A172 (cell line): Measurements from ENCODE around the gene RNF157. TPM values are rescaled to one million over a fixed set of nuclear protein-coding genes. Genes with fewer than 3 reads are reported as not detected.
A peak's percentile ranks its signal among the peaks of the same experiment; 100 is the strongest.

Experiments
- DNase-seq: peaks from one replicate; pipeline ENCODE4 v3.0.0-alpha.2; 2015; ENCODE audit warnings: low spot score
- total RNA-seq: library from RNA; depleted of rRNA; stranded (reverse); fragments of >200 nt; shearing (Covaris generic); gene quantifications from 2 replicates; pipeline ENCODE4 v1.2.3, GENCODE V29; 2014

RNF157 gene
- total RNA-seq, 1 experiment from 2014 or later, result 8.3 TPM

DNA sequence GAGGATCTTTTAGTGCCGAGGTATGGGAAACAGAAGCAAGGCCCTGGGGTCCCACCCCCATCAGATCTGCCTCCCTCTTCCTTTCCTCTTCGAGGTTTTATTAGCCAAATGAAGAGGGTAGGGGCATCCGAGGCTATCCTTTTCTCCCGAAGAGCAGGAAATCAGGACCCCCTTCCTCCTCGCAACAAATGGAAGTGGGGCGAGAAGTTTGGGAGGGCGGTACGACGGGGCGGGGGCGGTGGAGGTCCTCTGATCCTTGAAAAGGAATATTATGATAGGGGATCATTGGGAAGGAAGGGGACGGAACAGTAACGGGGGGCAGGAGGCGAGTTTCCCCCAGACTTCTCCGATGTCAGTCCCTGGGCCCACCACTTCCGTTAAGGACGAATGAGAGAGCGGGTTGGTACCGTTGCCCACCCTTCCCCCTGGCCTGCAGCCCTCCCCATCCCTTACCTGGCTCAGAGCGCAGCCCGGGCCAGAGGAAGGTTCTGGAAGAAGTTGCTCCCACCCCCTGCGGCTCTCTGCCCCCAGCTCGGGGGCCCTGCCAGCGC, 99.6 kb downstream of the RNF157 start:
- DNase-seq, result no peak

DNA sequence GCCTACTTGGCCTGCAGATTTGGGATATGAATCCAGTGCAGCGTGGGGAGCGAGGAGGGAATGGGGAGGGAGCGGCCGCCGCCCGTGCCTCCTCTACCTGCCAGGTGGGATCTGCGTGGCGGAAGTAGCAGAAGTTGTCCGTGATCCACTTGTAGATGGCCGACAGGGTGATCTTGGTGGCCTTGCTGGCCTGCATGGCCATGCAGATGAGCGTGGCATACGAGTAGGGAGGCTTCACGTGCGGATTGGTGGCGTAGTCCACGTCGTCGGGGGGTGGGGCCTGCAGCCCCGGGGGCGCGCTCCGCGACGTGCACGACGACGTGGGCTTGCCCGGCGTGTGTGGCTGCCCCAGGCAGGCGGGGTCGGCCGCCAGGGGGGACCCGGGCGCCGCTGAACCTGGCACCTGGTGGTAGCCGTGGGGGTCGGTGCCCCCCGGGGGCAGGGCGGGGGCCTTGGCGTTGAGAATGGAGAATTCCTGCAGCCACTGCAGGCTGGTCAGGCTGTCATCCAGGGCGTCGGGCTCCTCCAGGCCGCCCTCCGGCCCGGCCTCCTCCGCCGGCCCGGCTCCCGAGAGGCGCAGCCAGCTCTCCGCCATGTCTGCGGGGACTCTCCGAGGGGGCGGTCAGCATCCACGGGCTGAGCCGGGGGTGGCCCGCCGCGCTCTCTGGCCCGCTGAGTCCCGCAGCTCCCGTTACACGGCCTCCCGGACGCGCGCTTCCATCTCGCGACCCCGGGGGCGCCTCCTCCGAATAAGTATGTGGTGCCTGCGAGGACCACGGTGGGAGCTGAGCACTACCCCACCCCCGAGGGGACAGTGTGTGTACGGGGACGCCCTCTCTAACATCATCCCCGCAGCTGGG, 100.3 kb downstream of the RNF157 start:
- DNase-seq, result no peak

DNA sequence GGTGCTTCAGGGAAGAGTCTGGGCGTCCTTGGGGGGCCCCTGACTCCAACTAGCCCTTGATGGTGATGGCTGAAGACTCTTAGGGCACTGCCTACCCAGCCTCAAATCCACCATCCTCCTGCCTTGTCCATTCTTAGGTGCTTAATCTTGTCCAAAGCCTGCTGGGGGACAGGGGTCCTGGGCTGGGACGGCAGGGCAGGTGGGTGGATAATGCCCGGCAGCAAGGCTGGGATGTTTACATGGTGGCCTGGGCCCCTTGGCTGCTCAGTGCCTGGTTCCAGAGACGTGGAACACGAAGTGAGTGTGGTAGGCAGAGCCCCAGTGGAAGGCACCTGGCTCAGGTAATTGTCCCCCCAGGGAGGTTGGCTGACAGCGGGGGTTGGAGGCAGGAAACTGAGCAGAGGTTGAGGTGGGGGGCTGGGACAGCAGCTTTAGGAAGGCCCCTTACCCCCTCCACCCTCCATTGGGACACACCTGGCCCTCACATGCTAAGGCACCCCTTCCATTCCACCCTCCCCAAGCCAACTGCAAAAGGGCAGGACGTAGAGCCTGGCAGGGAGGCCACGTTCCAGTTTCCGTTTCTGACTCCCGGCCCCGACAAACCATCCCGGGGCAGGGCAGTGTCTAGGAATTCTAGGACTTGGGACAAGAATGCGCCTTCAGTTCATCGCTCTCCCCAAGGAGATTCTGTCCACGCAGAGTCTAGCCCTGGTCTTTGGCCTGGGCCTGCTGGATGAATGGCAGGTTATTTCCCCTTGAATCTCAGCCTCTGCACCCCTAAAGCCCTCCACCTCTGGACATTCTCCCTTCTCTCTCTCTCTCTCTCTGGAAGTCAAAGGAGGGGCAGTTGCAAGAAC, 101.2 kb downstream of the RNF157 start:
- no peak for DNase-seq

DNA sequence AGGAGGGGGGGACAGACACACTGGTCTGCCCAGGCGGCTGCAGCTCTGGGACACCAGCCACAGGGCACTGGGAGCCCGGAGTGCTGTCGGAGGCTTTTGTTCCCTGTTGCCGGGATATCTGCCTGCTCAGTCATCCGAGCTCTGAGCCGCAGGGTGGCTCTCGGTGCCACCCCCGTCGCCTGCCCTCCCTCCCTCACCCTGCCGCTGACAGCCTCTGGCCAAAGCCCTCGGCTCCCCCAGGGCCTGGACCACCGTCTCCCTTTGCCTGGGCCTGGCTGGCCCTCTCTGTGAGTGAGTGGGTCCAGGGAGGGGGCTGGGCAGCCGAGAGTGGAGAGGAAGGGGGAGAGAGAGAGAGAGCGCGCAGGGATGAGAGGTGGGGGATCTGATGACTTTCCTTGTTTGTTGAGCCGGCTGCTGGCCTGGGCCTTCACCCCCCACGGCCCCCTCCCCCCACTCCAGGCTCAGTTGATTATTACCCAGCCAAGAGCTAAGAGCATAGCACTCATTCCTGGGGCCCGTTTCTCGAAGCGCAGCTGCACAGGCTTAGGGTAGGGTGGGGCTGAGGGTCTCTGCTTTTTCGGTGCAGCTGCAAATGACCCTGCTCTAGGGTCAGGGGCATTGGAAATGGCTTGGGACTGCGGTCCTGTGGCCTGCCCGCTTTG, 101.9 kb downstream of the RNF157 start:
- DNase-seq, result no peak

DNA sequence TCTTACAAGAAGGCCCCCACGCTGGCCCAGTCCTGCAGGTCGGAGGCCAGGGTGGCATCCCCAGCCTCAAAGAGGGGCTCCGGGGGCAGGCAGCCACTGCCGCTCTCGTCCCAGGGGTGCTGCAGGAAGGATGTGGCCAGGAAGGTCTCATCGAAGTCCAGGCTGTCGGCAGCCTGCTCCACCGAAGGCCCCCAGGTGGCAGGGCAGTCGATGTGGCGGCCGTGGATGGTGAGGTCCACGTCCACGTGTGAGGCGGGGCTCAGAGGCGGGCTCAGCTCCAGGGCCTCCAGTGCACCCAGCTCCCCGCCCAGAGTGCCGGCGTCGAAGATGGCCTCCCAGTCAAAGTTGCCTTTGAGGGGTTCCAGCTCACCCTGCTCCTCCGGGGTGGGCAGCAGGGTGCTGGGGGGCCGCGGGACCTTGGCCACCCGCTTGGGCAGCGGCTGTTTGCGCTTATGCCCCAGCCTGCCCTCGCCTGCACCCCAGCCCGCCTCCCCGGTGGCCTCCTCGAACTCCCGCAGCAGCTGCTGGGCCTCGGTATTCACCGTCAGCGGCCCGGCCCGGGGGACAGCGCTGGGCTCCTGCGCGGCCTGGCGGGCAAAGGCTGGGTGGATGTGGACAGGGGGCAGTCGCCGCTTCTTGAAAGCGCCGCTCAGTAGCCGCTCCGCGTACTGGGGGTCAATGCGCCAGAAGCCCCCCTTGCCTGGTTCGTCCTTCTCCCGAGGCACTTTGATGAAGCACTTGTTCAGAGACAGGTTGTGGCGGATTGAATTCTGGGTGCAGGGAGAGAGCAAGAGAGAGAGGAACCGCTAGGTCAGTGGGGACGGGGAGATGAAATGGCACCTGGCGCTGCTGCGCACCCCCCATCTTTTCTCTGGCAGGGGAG, 102.7 kb downstream of the RNF157 start:
- no peak for DNase-seq

DNA sequence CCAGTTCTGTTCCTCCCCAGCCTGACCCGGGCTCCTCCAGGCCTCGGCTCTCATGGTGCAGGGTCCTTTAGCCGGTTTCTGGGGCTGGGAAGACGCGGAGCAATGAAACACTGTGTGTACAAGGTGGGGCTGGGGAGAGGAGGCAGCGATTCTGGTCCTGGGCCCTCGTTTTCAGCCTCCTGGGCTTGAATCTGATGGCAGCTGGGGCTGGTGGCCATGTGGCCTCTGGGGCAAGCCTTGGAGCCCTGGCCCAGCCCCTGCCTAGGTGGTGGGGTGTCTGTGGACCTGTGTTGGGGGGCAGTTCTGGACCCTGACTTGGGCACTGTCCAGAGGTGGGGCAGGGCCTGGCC, 103.3 kb downstream of the RNF157 start:
- DNase-seq, result no peak

DNA sequence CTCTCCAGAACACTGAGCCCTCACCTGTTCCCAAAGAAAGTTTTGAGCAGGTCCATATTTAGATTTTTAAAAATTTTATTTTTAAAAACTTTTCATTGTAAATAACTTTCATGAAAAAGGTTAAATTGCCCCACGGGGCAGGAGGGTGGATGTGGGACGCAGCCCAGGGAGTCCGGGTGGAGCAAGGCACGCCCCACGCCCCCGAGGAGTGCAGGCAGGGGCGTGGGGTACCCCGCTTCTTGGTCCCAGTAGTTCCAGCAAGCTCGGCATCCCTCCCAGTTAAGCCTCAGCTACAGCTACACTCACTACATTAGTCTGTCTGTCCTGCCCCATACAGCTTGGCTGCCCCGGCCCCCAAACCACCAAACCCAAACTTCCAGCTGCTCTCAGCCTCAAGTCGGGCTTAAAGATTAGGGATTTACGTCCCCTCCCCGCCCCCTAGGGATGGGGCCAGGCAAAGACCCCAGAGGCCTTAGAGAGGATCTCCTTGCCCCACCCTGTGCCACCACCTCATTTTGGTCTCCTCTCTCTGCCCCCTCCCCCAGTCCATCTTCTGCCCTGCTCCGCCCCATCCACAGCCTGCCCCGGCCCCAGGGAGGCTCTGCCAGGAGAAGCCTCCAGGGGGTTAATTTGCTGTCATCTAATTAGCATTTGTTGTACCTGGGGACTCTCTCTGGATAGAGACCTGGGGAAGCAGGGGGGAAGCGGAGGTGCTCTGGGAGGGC, 103.9 kb downstream of the RNF157 start:
- DNase-seq, result no peak

DNA sequence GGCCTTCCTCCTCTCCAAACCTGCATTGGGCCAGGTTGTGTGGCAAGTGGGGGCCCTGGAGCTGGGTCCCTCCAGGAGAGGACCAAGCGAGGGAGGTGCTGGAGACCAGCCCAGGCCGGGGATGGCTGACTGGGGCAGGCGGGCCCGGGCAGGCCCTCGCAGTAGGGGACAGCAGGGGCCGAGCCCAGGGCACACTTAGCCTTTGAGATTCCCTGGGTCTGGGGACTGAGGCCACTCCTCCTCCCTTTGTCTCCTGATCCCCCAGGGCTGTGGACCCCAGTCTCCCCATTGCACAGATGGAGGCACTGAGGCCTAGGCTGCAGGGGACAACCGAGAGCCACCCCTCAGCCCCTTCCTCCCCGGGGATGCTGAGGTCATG, 104.5 kb downstream of the RNF157 start:
- DNase-seq, result no peak

DNA sequence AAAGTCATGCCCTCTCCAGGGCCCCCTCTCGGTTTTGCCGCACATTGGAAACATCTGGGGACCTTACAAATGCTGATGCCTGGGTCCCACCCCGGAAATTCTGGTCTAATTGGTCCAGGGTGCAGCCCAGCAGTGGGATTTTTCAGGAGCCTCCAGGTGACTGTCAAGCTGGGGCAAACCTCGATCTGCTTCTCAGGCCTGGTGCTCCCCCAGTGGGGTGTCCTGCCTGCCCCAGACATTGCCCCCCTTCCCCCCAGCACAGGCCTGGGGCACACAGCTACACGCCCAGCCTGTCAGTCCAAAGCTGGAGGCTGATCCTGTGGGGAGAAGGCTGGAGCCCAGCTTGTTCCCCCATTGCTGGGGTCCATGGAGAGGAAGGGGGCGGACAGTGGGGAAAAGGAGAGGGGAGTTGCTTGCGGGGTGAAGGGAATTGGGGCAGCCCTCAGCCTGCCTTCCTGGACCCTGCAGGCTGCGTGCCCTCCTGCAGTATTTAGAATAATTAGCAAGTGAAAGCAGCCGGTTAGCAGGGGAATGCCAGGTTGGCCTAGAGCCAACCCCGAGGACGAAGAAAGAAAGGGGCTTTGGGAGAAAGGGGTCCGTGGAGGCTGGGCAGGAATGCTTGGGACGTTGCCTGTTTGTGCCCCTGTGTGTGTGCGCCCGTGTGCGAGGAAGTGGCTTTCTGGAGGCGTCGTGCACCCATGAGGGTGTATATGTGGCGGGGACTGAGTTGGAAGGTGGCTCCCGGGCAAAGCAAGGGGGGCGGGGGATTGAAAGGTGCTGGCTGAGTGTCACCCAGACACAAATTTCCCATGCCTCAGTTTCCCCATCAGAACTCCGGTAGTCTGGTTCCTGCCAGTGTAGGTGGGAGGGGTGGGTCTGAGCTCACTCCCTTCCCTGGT, 105.1 kb downstream of the RNF157 start:
- DNase-seq, result no peak

DNA sequence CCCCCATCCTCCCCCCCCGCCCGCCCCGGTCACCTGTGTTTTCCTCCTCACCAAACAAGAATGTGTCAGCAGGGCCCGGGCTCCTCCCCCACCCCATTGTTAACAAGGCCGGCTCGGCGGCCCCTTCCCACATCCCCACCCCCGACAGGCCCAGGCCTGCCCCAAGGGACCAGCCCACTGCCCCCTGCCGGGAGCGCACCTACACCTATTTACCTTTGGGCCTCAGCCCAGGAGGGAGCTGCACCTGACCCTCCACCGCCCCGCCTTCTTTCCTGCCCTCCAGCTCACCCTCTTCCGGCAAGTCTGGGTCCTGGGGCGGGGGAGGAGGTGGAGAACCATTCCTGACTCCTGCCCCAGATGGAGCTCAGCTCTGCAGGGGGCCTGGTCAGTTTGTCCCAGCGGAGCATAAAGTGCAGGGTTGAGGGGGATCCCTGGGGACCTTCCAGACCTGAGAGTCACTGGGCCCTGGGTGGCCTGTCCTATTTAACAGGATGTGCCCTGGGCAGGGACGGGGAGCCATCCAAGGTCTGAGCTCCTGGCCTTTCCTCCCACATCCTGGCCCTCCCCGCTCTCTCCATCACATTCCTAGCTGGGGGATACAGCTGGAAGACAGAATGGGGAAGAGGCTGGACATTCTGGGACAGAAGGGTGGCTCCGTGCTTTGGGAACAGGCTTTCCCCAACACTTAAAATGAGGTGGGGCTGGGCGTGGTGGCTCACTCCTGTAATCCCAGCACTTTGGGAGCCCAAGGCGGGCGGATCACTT, 107.5 kb downstream of the RNF157 start:
- peak; percentile 13 for DNase-seq

DNA sequence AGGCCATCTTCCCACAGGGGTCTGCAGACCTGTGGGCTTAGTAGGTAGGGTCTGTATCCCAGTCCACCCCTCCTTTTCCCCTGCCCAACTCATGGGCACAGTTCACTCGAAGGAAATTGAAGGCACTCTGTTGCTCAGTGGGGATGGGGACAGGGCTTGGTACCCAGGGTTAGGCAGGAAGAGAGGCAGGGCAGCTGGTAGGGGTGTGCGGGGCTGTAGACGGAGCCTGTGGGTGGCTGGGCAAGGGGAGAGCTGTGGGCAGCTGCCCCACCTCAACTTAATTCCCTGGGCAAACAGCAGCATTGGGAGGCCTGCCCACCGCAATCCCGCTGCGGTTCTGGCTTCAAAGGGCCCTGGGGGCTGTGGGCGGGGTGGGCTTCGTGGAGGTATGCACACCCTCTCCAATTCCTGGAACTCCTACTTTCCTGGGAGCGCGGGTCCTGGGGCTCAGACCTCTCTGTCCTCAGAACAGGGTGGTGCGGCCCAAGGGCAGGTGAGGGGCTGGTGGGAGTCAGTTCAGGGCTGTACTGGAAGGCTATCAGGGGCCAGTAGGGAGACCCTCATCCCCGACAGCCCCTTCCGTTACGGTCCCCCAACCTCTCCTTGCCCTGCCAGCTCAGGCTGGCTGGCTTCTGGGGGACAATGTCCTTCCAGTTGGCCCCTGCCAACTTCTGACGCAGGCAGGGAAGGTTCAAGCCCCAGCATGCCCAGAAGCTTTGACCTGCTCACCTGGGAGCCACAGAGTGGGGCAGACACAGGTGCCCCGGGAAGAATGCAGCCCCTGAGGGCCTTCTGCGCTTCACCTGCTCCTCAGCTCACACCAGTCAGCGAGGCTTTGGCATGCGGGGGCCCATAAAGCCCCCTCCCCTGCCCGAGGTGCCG, 108.4 kb downstream of the RNF157 start:
- no peak for DNase-seq

DNA sequence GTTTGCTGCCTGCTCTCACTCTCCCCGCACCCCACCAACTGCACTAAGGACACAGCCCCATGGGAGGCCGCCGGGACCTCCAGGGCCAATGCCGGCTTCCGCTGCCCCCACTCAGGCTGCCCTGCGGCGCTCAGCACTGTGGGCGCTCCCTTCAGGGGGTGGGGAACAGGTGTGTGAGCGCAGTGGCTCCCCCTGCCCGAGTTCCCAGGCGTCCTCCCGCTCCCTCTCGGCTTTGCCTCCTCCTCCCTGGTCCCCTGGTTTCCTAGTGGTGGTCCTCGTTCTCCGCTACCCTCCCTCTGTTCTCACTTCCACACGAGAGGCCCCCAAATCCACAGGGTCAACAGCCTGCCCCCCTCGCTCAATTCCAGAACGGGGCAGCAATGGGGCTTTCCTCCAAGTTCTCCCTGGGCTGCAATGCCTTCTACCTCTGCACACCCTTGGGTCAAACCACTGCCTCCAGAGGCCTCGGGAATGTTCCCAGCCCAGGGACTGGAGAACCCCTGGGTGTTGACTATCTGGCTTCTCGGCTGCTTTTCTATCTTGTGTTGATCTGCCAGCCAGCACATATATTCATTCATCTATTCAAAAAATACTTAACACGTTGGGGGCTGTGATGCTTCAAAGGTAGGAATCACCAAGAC, 109.1 kb downstream of the RNF157 start:
- no peak for DNase-seq

DNA sequence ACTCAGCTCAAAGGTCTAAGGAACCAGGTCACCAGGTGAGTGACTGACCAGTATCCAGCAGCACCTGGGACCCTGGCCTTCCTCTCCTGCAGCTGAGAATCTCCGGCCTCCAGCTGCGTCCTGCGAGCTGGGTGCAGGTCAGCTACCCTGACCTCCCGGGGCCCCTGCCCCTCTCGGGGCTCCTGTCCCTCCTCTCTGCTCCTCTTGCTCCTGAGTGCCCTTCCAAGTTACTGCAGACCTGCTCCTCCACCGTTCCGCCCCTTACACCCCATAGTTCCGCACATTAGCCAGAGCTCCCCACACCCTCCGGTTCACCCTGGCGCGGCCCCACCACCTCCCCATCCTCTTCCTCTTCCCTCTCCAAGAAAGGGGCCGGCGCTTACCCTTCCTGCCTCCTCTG, 109.8 kb downstream of the RNF157 start:
- DNase-seq, result no peak

DNA sequence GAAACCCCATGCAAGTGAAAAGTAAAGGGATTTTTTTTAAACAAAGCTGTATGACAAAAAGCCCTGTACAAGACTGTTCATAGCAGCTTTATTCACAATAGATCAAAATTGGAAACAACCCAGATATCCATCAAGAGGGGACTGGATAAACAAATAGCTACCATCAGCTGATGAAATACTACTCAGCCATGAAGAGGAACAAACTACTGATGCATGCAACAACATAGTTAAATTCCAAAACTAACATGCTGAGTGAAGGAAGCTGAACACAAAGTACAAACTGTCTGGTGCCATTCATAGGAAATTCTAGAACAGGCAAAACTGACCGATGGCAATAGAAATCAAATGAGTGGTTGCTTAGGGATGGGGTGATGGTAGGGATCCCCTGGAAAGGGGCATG, 114.4 kb downstream of the RNF157 start:
- DNase-seq, result no peak

DNA sequence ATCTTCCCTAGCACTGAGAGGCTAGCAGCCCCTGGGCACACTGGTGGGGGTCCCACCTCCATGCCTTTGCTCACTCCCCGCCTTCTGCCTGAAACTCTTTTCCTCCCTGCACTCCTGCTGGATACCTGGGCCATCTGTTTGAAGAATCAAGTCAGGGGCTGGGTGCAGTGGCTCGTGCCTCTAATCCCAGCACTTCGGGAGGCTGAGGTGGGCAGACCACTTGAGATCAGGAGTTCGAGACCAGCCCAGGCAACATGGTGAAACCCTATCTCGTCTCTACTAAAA, 115.0 kb downstream of the RNF157 start:
- DNase-seq, result no peak

DNA sequence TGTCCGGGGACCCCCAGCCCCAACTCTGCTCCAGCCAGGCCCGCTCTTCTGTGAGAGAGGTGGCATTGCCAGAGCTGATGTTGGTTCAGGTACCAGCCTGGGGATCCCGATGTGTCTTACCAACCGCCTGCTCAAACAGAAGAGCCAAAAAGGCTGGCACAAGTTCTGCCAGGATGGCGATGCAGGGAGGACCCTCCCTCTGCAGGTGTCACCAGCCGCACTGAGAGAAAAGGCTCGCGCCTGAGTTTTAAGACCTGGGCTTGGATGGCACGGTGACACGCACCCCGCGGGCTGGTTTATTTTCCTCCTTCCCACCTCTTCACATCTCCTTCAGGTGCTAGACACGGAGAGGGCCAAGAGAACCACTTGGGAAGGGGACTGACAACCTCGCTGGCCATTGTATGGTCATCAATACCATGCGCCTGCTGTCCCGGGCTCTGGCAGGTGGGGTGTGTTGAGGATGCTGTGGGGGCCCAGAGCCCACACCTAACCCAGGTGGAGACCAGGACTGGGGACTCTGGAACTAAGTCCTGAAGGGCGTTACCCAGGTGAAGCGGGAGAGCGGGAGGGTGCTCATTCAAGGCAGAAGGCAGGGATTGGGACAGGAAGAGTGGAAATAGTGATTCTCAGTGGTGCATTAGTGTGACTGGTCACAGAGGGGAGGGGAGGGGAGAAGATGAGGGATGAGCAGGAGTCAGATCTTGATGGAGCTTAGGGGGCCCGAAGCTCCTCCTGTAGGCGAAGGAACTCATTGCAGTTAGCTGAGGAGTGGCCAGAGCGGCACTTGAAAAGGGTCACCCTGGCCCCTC, 115.5 kb downstream of the RNF157 start:
- DNase-seq, result peak; percentile 24
